Peyer's patch (tissue), 4 donors: ENCODE measurements around the gene ROR1.

Experiments used
- CTCF ChIP-seq, 6 experiments: fragments of 450-650 bp in 4 of 6; fragments of 200-600 bp in 2 of 6; sonication (generic) in 1 of 6; IDR thresholded peaks; one replicate each; pipeline ENCODE4 v1.5.1; 2017 to 2019; ENCODE audit warnings: antibody characterized with exemption in 6 of 6, mild to moderate bottlenecking in 3 of 6, moderate library complexity in 1 of 6
- POLR2A ChIP-seq, 2 donors: fragments of 450-650 bp; IDR thresholded peaks; one replicate each; pipeline ENCODE4 v1.5.1; 2017; ENCODE audit warnings: antibody characterized with exemption in 2 of 2, mild to moderate bottlenecking in 2 of 2, moderate library complexity in 2 of 2

GRCh38 chr1:63923302-63923701 is 149.5 kb downstream of the ROR1 start:
- TF ChIP-seq CTCF (IDR thresholded peaks at IDR 0.05), result no peak
- TF ChIP-seq POLR2A (IDR thresholded peaks at IDR 0.05), result no peak
